ENCODE measurements around the gene TGFB2. TPM values are rescaled to one million over a fixed set of nuclear protein-coding genes. Genes with fewer than 3 reads are reported as not detected.

TGFB2 gene
- total RNA-seq, 1 experiment from 2014 or later: not detected

GRCh38 chr1:218384581-218384993 is 39.5 kb downstream of the TGFB2 start:
- no peak overlapping the region for H3K4me3 Mint-ChIP-seq

More at GRCh38 chr1:218384581-218384993, 39.5 kb downstream of the TGFB2 start:
- H4K5ac ChIP-seq (ENCODE audit: insufficient read length, low read depth, low read length): no peak overlapping the region
- no peak overlapping the region for H2AFZ ChIP-seq (ENCODE audit: low read length)
- H4K91ac ChIP-seq (ENCODE audit: insufficient read length, low read depth, low read length): no peak overlapping the region
- no peaks in the 10 kb centered on the region for H3K79me2 ChIP-seq (ENCODE audit: insufficient read depth, low read length)
- no peak overlapping the region for H3T11ph ChIP-seq (ENCODE audit: low read length)
- H4K8ac ChIP-seq (replicated peaks; ENCODE audit: insufficient read length, low read depth, low read length): no peak overlapping the region
- no peak overlapping the region for H3K4ac ChIP-seq (ENCODE audit: low read depth, low read length)
- no peaks in the 10 kb centered on the region for H3K23me2 ChIP-seq (ENCODE audit: insufficient read length, low read depth, low read length, poor library complexity, severe bottlenecking)
- no peak overlapping the region for H3K56ac ChIP-seq (ENCODE audit: insufficient read length, low read depth, low read length)
- WGBS (ENCODE audit: extremely low coverage, insufficient read length, low lambda C conversion rate): no CpG with 5 or more reads among the region's 6 CpGs
- no peak overlapping the region for H3K4me2 ChIP-seq (ENCODE audit: insufficient read depth, insufficient read length, low read length)
- TF ChIP-seq CTCF (conservative IDR thresholded peaks at IDR 0.05): no peak
- H3K18ac ChIP-seq (ENCODE audit: insufficient read length, low read depth, low read length): no peak overlapping the region
- peak overlapping the region in 1 of 3 experiments; percentile 57; a peak in 1 of 7 replicates for H3K27ac Mint-ChIP-seq
- H3K79me1 ChIP-seq (ENCODE audit: insufficient read depth, low read depth, low read length, poor library complexity, severe bottlenecking): no peaks in the 10 kb centered on the region
- no peaks in the 10 kb centered on the region for H3K27me3 Mint-ChIP-seq (ENCODE audit: low read depth)
- H3K9me3 ChIP-seq (ENCODE audit: control insufficient read depth, low read depth, low read length): no peaks in the 10 kb centered on the region
- H3K14ac ChIP-seq (ENCODE audit: insufficient read depth, low read length): no peak overlapping the region
- no peak overlapping the region for H2BK20ac ChIP-seq (ENCODE audit: low read depth, low read length, poor library complexity, severe bottlenecking)
- DNase-seq: no peak
- peaks cover 0 to 4% of the 10 kb centered on the region in 2 experiments; a peak in 1 of 4 replicates for H3K4me1 Mint-ChIP-seq
- no peak overlapping the region for H2AK5ac ChIP-seq (ENCODE audit: insufficient read length, low read length)
- H2BK120ac ChIP-seq (ENCODE audit: low read depth, low read length, poor library complexity, severe bottlenecking): no peak overlapping the region
- H4K20me1 ChIP-seq (ENCODE audit: control insufficient read depth, insufficient read depth, insufficient read length): no peaks in the 10 kb centered on the region
- H2BK12ac ChIP-seq (ENCODE audit: insufficient read length, low read depth, low read length): no peak overlapping the region
- H3K9ac ChIP-seq (ENCODE audit: extremely low read depth, insufficient read length, low read length): no peak overlapping the region
- H3K27ac ChIP-seq (ENCODE audit: insufficient read length, low read depth, low read length): no peak overlapping the region
- H3K36me3 Mint-ChIP-seq (ENCODE audit: insufficient read depth in 1 of 3, low read depth in 3 of 3): no peaks in the 10 kb centered on the region
- no peak overlapping the region for H2BK5ac ChIP-seq (ENCODE audit: insufficient read length, low read length)
- H2BK15ac ChIP-seq (ENCODE audit: low read depth, low read length): no peak overlapping the region
- no peak overlapping the region for H3K23ac ChIP-seq (ENCODE audit: insufficient read length, low read depth, low read length)
- H3K9me3 Mint-ChIP-seq: no peaks in the 10 kb centered on the region
- no peaks in the 10 kb centered on the region for H3K4me1 ChIP-seq (ENCODE audit: insufficient read depth, low read length)
- H3K27me3 ChIP-seq (ENCODE audit: insufficient read depth, low read length): no peaks in the 10 kb centered on the region
